Smooth muscle cell (in vitro differentiated cells): Measurements from ENCODE around the gene GGN. TPM values are rescaled to one million over a fixed set of nuclear protein-coding genes. Genes with fewer than 3 reads are reported as not detected.
A peak's percentile ranks its signal among the peaks of the same experiment; 100 is the strongest.

ENCODE experiments used
- DNase-seq: peaks from one replicate; lab custom pipeline; 2025; ENCODE audit not compliant: unreplicated experiment; lab: John Stamatoyannopoulos, UW
- H2AFZ ChIP-seq: fragments of 200-600 bp; sonication (generic); 2 replicates; pipeline ENCODE4 v1.6.0; 2016; ENCODE audit warnings: antibody characterized with exemption, low read depth, mild to moderate bottlenecking
- H3F3A ChIP-seq: fragments of 200-600 bp; sonication (generic); 2 replicates; pipeline ENCODE4 v1.6.0; 2017; ENCODE audit warnings: antibody characterized with exemption, low read depth
- H3K27ac ChIP-seq: fragments of 200-600 bp; sonication (generic); 2 replicates; pipeline ENCODE4 v1.5.1; 2016; ENCODE audit warnings: low read depth, mild to moderate bottlenecking
- H3K27me3 ChIP-seq: fragments of 200-600 bp; sonication (generic); 2 replicates; pipeline ENCODE4 v1.6.1; 2016; ENCODE audit warnings: low read depth, mild to moderate bottlenecking
- H3K36me3 ChIP-seq: fragments of 200-600 bp; sonication (generic); 2 replicates; pipeline ENCODE4 v1.5.1; 2016; ENCODE audit warnings: low read depth
- H3K4me1 ChIP-seq: fragments of 200-600 bp; sonication (generic); 2 replicates; pipeline ENCODE4 v1.5.1; 2016; ENCODE audit warnings: low read depth
- H3K4me2 ChIP-seq: fragments of 200-600 bp; sonication (generic); 2 replicates; pipeline ENCODE4 v1.6.0; 2016; ENCODE audit warnings: mild to moderate bottlenecking
- H3K4me3 ChIP-seq: fragments of 200-600 bp; sonication (generic); 2 replicates; pipeline ENCODE4 v1.5.1; 2016; ENCODE audit warnings: mild to moderate bottlenecking
- H3K79me2 ChIP-seq: fragments of 200-600 bp; sonication (generic); 2 replicates; pipeline ENCODE4 v1.6.0; 2016; ENCODE audit warnings: low read depth, mild to moderate bottlenecking
- H3K9ac ChIP-seq: fragments of 200-600 bp; sonication (generic); 2 replicates; pipeline ENCODE4 v1.6.0; 2016; ENCODE audit warnings: low read depth
- H3K9me3 ChIP-seq: fragments of 200-600 bp; sonication (generic); replicated peaks from 2 replicates; pipeline ENCODE4 v1.5.1; 2016; ENCODE audit warnings: low read depth
- H4K20me1 ChIP-seq: fragments of 200-600 bp; sonication (generic); 2 replicates; pipeline ENCODE4 v1.6.0; 2016; ENCODE audit warnings: low read depth
- CTCF ChIP-seq: fragments of 200-600 bp; sonication (generic); IDR thresholded peaks from 2 replicates; pipeline ENCODE4 v1.5.1; 2017; ENCODE audit warnings: borderline replicate concordance, mild to moderate bottlenecking, antibody characterized with exemption; ENCODE audit not compliant: insufficient read depth, poor library complexity, severe bottlenecking
- WGBS: methylation state at CpG from one replicate; pipeline ENCODE4 v1.1.7; 2016; ENCODE audit warnings: low lambda C conversion rate; 5-methylcytosine and 5-hydroxymethylcytosine counted together
- polyA plus RNA-seq: library from polyadenylated mRNA; unstranded; fragments of >200 nt; fragmentation: Nextera tagmentation; extraction: Ambion mirVana; gene quantifications from 2 replicates; pipeline ENCODE4 v1.2.1, GENCODE V29; 2016
- total RNA-seq: library from RNA; depleted of rRNA; stranded (reverse); fragments of >200 nt; gene quantifications from 2 replicates; pipeline ENCODE4 v1.2.3, GENCODE V29; 2014

Gene GGN
- total and polyA plus RNA-seq, 2 experiments from 2014 or later, result 1.00 to 2.1 TPM

- H3K27me3 ChIP-seq, result peaks cover 41% of the 10 kb centered on the region
- H4K20me1 ChIP-seq, result no peaks in the 10 kb centered on the region
- H3K9me3 ChIP-seq, result no peaks in the 10 kb centered on the region
- WGBS, result 3% methylated on average over 68 of the region's 68 CpGs
- H3K4me1 ChIP-seq, result no peaks in the 10 kb centered on the region
- H3K4me2 ChIP-seq, result peak overlapping the region; percentile 99
- peak overlapping the region; percentile 89 for H2AFZ ChIP-seq
- no peaks in the 10 kb centered on the region for H3K79me2 ChIP-seq
- DNase-seq, result peak; percentile 40
- H3F3A ChIP-seq, result no peaks in the 10 kb centered on the region
- peak overlapping the region; percentile 70 for H3K4me3 ChIP-seq
- no peak for TF ChIP-seq CTCF
- no peaks in the 10 kb centered on the region for H3K36me3 ChIP-seq
- H3K9ac ChIP-seq, result no peak overlapping the region
- H3K27ac ChIP-seq, result no peak overlapping the region
Measured at GRCh38 chr19:38362076-38362945, 25.5 kb downstream of the GGN start.

GRCh38 chr19:38361633-38362075 lies 26.2 kb downstream of the GGN start:
- Histone ChIP-seq H2AFZ (peak overlapping the region; percentile 52), H3K9me3 (no peaks in the 10 kb centered on the region), H3K4me3 (peak overlapping the region; percentile 70), H3K27me3 (peaks cover 44% of the 10 kb centered on the region), H3F3A (no peaks in the 10 kb centered on the region), H3K79me2 (no peaks in the 10 kb centered on the region), H4K20me1 (no peaks in the 10 kb centered on the region), H3K4me1 (no peaks in the 10 kb centered on the region), H3K4me2 (peak overlapping the region; percentile 99), H3K36me3 (no peaks in the 10 kb centered on the region), H3K9ac (no peak overlapping the region), H3K27ac (no peak overlapping the region)
- no peak for TF ChIP-seq CTCF
- WGBS, result under 1% methylated on average over 32 of the region's 37 CpGs
- peak; percentile 51 for DNase-seq

GRCh38 chr19:38360839-38361631 lies 26.8 kb downstream of the GGN start:
- H3K36me3 ChIP-seq, result no peaks in the 10 kb centered on the region
- no peak overlapping the region for H3K9ac ChIP-seq
- no peak for DNase-seq
- H2AFZ ChIP-seq, result peak overlapping the region; percentile 52
- H3F3A ChIP-seq, result no peaks in the 10 kb centered on the region
- H3K4me2 ChIP-seq, result peak overlapping the region; percentile 99
- H3K4me3 ChIP-seq, result peak overlapping the region; percentile 70
- WGBS, result 38% methylated on average over 23 of the region's 23 CpGs
- H3K9me3 ChIP-seq, result no peaks in the 10 kb centered on the region
- H3K27me3 ChIP-seq, result peaks cover 45% of the 10 kb centered on the region
- no peak for TF ChIP-seq CTCF
- H3K4me1 ChIP-seq, result no peaks in the 10 kb centered on the region
- no peaks in the 10 kb centered on the region for H4K20me1 ChIP-seq
- no peak overlapping the region for H3K27ac ChIP-seq
- no peaks in the 10 kb centered on the region for H3K79me2 ChIP-seq
